CD4-positive, alpha-beta T cell treated with Interleukin-15 for 1 hour (primary cell): Measurements from ENCODE around the gene PLEKHS1.
"Not testable (repeated sequence)": the region's sequence is repeated elsewhere in the genome, so short reads cannot be mapped to it uniquely, and the experiment has no call there.

Experiments used
- DNase-seq: peaks from one replicate; pipeline ENCODE4 v3.0.0-alpha.2; 2020

PLEKHS1 gene

DNA sequence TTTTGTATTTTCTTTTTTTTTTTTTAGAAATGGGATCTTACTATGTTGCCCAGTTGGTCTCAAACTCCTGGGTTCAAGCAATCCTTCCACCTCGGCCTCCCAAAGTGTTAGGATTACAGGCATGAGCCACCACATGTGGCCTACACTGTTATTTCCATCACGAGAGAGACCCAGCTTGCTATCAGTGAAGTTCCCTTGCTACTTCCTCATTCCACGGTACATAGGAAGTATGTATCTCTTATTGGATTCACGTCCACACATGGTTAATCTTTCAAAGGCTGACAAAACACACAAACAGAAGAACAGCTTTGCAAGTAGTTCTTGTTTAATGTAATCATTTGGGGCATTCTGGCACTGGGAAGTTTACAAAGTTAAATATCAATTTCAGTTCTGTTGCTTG is 51.5 kb downstream of the PLEKHS1 start:
- DNase-seq = no peak

DNA sequence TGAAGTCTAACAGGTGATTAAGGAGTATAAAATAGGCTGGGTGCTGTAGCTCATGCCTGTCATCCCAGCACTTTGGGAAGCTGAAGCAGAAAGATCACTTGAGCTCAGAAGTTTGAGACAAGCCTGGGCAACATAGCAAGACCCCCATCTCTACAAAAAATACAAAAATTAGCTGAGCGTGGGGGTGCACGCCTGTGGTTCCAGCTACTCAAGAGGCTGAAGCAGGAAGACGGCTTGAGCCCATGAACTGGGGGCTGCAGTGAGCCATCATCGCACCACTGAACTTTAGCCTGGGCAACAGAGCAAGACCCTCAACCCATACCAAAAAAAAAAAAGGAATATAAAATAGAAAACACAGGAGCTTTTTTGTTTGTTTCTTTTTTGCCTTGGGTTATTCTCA is 55.0 kb downstream of the PLEKHS1 start:
- DNase-seq = no peak

DNA sequence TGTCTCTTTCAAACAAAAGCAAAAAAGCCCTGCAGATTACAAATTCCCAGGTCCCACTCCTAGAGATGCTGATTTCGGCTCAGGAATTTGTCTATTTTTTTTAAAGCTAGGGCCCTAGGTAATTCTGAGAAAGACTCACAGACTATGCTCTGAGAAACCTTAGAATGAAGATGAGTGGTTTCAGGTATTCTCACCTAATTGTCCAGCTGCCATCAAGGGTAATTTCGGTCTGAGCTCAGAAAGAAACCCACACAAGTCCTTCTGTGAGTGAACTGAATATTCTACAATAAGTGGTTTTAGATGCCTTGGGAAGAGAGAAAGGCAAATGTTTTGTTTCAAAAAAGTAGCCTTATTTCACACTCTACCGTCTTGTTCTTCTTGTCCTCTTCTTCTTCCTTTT is 56.7 kb downstream of the PLEKHS1 start:
- DNase-seq = no peak

DNA sequence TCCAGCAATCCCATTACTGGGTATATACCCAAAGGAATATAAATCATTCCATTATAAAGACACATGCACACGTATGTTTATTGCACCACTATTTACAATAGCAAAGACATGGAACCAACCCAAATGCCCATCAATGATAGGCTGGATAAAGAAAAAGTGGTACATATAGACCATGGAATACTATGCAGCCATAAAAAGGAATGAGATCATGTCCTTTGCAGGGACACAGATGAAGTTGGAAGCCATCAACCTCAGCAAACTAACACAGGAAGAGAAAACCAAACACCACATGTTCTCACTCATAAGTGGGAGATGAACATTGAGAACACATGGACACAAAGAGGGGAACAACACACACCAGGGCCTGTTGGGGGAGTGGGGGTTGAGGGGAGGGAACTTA is 63.2 kb downstream of the PLEKHS1 start:
- DNase-seq = not testable (repeated sequence)

DNA sequence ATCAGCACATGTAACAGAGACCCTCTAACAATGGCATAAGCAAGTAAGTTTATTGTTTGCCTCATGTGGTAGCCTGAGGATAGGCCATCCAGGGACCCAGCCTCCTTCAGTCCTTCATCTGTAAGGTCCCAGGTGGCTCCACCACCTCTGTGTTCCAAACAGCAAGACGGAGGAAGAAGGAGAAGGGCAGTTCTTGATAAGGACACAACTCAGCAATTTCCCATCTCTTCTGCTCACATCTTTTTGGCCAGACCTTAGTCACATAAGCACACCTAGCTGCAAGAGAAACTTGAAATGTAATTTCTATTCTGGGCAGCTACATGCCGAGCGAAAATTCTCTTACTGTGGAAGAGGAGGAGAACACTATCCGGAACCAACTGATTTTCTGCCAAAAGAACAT is 68.5 kb downstream of the PLEKHS1 start:
- DNase-seq = no peak

DNA sequence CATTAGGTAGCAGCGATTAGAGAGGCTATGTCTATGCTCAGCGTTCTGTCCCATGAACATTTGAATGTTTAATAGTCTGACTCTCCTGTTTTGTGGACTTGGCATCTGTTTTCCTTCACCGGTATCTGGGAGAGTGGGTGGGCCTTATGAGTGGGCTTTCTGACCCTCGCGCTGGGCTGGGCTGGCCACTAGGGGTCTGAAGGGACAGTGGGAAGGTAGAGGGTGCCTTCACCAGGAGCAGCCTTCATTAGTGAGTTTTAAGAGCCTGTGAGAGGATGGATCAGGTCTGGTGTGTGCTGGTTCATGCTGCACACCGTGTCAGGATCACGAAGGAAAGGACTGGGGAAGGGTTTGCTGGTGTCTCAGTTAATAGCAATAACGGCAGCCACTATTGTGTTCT is 69.0 kb downstream of the PLEKHS1 start:
- DNase-seq = no peak

DNA sequence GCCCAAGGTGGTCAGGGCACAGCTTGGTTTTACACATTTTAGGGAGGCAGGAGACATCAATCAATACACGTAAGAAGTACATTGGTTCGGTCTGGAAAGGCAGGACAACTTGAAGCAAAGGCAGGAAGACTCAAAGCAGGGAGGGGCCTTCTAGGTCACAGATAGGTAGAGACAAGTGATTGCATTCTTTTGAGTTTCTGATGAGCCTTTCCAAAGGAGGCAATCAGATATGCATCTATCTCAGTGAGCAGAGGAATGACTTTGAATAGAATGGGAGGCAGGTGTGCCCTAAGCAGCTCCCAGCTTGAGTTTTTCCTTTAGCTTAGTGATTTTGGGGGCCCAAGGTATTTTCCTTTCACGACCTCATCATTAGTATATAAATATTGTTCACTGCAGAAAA is 69.8 kb downstream of the PLEKHS1 start:
- DNase-seq = not testable (repeated sequence)

DNA sequence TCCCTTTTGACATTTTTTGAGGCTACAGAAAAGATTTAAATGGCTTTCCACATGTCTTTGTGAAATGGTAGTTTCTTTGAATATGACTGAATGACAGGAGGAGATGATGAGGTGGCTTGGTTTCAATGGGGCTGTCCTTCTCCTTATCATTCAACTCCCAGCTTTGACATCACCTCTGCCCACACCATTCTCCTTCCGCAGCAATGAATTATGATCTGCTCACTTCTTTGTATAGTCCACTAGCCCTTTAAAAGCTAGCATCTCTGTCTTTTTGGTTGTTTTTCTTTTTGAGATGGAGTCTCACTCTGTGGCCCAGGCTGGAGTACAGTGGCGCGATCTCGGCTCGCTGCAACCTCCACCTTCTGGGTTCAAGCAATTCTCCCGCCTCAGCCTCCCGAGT is 70.7 kb downstream of the PLEKHS1 start:
- DNase-seq = no peak

DNA sequence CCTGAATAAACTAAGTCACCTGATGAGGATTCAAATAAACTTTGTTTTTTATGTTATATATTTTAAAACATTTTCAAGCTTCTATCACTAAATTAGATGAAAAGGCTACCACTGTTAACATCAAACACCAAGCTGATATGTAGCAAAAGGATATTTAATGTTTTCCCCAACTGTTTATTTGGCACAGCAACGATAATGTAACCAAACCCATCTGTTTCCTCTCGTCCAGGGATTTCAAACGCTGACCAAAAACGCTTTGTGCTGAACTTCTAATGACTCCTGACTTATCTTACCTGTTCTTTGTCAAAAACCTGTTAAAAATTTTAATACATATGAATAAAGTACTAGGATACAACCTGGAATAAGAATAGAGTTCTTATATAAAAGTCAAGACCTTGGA is 71.9 kb downstream of the PLEKHS1 start:
- no peak for DNase-seq

DNA sequence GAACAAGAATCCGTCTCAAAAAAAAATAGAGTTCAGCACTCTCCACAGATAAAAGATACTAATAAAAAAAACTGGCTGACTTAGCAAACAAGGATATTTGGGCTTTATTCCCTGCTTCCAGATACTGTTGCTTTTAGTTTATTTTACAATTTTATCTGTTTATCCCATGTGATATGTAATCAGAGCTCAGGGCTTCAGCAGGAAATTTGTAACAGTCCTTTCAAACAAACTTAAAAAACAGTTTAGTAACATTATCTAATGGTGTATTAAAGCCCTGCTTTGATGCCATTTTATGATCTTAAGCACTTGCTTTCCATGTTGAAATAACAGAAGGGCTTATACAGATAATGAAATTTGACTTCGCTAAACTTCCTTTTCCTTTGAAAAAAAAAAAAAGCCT is 74.3 kb downstream of the PLEKHS1 start:
- no peak for DNase-seq

DNA sequence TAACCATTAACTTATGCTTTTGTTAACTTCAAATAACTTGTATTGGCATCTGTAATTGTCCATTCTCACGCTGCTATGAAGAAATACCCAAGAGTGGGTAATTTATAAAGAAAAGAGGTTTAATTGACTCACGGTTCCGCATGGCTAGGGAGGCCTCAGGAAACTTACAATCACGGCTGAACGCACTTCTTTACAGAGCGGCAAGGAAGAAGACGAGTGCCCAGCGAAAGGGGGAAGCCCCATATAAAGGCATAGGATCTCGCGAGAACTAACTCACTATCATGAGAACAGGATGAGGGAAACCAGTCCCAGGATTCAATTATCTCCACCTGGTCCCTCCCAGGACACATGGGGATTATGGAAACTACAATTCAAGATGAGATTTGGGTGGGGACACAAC is 77.1 kb downstream of the PLEKHS1 start:
- not testable (repeated sequence) for DNase-seq
